Measurements from ENCODE around the gene ARHGAP24. TPM values are rescaled to one million over a fixed set of nuclear protein-coding genes. Genes with fewer than 3 reads are reported as not detected.
A peak's percentile ranks its signal among the peaks of the same experiment; 100 is the strongest.

The ARHGAP24 gene
- total RNA-seq, 1 experiment from 2014 or later = 1.5 TPM

DNA sequence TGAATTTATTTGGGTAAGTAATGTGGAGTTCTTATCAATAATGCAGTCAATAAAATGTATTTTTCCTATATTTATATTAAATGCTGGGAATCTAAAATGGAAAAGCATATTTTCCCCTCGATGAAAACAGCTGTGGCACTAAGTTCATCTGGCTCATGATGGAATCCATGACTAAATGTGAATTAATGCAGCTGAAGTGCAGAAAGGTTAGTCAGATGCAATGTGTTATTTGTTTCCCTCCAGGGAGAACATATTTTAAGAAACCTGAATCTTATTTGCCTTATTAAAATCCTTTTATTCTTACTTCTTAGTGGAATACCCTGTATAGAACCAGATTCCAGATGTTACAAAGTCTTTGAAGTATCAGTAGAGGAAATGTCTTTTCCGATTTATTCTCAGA is 247.9 kb downstream of the ARHGAP24 start:
- no peak for DNase-seq
- no peaks in the 10 kb centered on the region for H3K36me3 ChIP-seq
- no peak overlapping the region for H3K4me3 ChIP-seq
- H3K9me3 ChIP-seq = no peaks in the 10 kb centered on the region
- no peaks in the 10 kb centered on the region for H3K27me3 ChIP-seq

DNA sequence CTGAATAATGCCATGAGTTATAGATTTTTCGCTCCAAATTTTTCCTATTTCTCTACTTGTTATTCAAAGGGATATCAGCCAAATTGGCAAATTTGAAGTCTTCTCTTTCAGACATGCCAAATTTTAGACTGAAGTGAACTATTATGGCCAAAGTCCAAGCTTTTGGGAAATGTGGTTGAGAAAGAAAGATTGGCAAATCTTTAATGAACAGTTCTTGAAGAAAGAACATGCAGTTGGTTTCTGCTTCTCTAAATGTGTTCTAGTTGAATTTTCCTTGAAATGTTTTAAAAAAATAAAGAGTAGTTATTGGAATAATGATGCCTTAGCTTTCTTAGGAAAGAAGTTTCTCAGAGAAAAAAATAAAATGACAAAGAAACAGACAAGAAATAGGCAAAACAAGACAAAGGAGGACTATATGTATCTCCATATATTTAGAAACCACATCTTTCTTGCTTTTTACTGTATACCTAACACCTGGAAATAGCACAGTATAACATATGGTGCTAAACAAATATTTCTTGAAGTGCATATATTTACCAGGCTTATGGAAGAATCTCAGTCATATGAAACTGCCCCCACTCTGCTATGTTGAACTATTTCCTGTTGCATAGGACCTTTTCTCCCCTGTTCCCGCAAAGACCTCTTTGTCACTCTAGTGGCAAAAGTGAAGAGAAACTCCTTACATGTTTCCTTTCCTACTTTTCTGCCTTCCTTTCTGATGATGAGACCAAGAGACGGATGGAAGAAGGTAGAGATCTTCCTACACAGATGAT is 250.0 kb downstream of the ARHGAP24 start:
- Histone ChIP-seq H3K9me3 (no peaks in the 10 kb centered on the region), H3K36me3 (no peaks in the 10 kb centered on the region), H3K4me3 (no peak overlapping the region), H3K27me3 (no peaks in the 10 kb centered on the region)
- DNase-seq = no peak

DNA sequence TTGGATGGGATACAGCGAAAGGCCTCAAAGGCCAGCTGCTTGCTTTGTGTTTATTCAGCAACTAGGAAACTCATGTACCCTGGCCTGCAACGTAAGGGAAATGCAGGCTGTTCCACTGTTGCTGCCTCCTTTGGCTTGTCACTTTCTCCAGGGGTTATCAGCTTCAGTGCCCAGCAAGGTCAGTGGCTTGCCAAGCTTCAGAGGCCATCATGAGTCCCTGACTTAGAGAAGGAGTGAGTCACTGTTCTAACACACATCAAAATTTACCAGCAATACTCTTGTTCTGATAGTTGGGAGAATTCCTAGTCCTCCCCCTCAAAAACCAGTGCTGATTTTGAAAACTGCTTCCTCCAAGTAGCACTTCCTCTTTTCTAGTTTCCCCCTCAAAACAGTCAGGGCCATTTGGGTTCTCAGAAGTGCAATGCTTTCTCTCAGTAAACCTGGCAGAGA is 250.8 kb downstream of the ARHGAP24 start:
- no peaks in the 10 kb centered on the region for H3K36me3 ChIP-seq
- peak; percentile 9 for DNase-seq
- H3K4me3 ChIP-seq = no peak overlapping the region
- no peaks in the 10 kb centered on the region for H3K9me3 ChIP-seq
- no peaks in the 10 kb centered on the region for H3K27me3 ChIP-seq

GRCh38 chr4:85726555-85726954 is 251.6 kb downstream of the ARHGAP24 start:
- no peaks in the 10 kb centered on the region for H3K27me3 ChIP-seq
- H3K36me3 ChIP-seq = no peaks in the 10 kb centered on the region
- no peak overlapping the region for H3K4me3 ChIP-seq
- DNase-seq = no peak
- H3K9me3 ChIP-seq = no peaks in the 10 kb centered on the region

GRCh38 chr4:85728464-85728863 is 253.5 kb downstream of the ARHGAP24 start:
- DNase-seq = no peak
- Histone ChIP-seq H3K4me3 (no peak overlapping the region), H3K27me3 (no peaks in the 10 kb centered on the region), H3K36me3 (no peaks in the 10 kb centered on the region), H3K9me3 (no peaks in the 10 kb centered on the region)

DNA sequence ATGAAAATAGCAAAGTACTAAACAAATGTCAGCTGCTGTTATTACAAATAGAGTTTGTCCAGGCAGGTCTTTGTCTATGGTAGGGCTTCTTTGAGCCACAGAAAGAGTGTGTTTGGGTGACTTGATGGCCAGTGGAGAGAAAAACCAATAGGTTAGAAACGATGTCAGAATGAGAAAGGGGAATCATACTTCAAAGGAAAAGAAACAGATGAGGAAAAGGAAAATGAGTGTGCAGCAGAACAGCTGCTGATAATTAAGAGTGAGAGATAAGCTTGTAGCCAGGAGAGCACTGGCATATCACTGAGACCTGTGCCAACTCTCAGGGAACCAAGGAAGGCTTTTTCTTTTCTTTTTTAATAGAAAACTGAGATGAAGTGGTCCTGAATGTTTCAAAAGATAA is 257.2 kb downstream of the ARHGAP24 start:
- no peaks in the 10 kb centered on the region for H3K36me3 ChIP-seq
- no peak overlapping the region for H3K4me3 ChIP-seq
- no peak for DNase-seq
- no peaks in the 10 kb centered on the region for H3K9me3 ChIP-seq
- H3K27me3 ChIP-seq = no peaks in the 10 kb centered on the region

GRCh38 chr4:85733798-85734197 is 258.8 kb downstream of the ARHGAP24 start:
- Histone ChIP-seq H3K27me3 (no peaks in the 10 kb centered on the region), H3K4me3 (no peak overlapping the region), H3K9me3 (no peaks in the 10 kb centered on the region), H3K36me3 (no peaks in the 10 kb centered on the region)
- no peak for DNase-seq

DNA sequence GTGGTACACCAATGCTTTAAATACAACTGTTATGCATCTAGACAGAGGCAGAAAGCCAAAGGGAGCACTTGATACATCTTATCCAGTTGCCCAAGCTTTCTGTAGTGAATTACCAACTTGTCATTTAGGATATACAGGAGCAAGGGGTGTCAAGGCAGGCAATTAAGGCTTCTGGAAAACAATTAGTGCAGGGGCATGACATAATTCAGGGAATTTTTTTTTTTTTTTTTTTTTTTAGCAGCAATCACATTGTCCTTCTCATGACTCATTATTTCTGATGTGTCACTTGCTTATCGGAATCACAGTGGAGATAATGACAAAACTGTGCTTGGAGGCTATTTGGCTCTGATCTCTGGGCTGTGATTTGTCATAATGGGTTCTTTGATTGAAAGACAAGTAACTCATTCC is 259.5 kb downstream of the ARHGAP24 start:
- H3K36me3 ChIP-seq = no peaks in the 10 kb centered on the region
- no peak overlapping the region for H3K4me3 ChIP-seq
- no peak for DNase-seq
- no peaks in the 10 kb centered on the region for H3K9me3 ChIP-seq
- no peaks in the 10 kb centered on the region for H3K27me3 ChIP-seq

DNA sequence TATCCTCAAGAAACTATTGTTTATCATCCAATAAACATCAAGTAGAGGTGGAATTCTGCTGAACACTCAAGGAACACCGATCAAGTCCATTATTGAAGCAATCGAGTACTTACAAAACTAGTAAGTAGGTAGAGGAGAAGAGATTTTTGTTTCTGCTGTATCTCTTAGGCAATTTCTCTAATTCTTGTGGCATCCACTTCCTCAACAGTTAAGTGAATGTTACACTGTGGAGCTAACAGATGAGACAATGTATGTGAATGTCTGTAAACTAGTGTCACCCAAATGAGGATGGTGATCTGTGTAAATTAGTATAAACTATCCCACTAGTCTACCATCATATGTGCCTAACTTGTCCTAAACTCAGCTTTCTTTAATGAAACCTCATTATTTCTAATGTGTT is 261.6 kb downstream of the ARHGAP24 start:
- H3K27me3 ChIP-seq = no peaks in the 10 kb centered on the region
- no peak overlapping the region for H3K4me3 ChIP-seq
- no peak for DNase-seq
- H3K36me3 ChIP-seq = no peaks in the 10 kb centered on the region
- H3K9me3 ChIP-seq = no peaks in the 10 kb centered on the region

DNA sequence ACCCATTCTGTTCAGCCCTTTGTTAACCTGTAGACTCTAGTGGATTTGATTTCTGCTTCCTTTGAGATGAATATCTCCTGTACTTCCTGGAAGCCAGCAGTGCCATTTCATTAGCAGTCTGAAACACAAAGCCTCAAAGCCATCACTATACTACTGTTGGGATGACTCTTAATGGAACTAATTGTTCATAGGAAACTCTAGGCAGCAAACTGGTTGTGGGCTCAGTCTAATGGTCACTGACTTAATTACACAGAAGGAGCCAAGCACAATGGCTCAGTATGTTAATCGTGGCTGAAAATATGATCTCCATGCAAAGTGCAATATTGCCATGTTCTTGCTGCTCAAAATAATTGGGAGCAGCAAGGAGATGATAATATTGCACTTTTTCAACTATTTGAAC is 262.3 kb downstream of the ARHGAP24 start:
- Histone ChIP-seq H3K27me3 (no peaks in the 10 kb centered on the region), H3K36me3 (no peaks in the 10 kb centered on the region), H3K4me3 (no peak overlapping the region), H3K9me3 (no peaks in the 10 kb centered on the region)
- DNase-seq = no peak

GRCh38 chr4:85738721-85739120 is 263.8 kb downstream of the ARHGAP24 start:
- H3K27me3 ChIP-seq = no peaks in the 10 kb centered on the region
- H3K9me3 ChIP-seq = no peaks in the 10 kb centered on the region; the same call in 1 of the 2 replicates
- DNase-seq = no peak
- H3K36me3 ChIP-seq = no peaks in the 10 kb centered on the region
- no peak overlapping the region for H3K4me3 ChIP-seq

DNA sequence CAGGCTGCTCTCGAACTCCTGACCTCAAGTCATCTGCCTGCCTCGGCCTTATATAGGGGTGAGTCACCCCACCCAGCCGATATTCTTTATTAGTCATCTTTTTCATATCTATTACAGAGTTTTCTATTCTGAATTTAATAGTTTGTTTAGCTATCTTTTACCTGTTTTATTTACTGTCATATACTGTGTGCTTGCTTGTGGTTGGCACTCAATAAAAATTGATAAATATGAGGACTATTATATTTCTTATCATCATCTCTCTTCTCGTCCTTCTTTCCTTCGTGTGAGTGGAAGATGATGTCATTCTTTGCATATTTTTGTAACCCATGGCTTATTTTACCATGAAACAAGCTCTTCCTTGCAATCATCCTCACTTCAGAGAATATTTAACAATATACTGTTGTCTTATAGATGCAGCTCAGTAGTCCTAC is 265.5 kb downstream of the ARHGAP24 start:
- no peak overlapping the region for H3K4me3 ChIP-seq
- DNase-seq = peak; percentile 35

GRCh38 chr4:85741381-85741780 is 266.4 kb downstream of the ARHGAP24 start:
- Histone ChIP-seq H3K4me3 (no peak overlapping the region), H3K36me3 (no peaks in the 10 kb centered on the region), H3K27me3 (no peaks in the 10 kb centered on the region), H3K9me3 (no peaks in the 10 kb centered on the region; the same call in 1 of the 2 replicates)
- DNase-seq = peak; percentile 13

More for the DNA sequence above, 265.5 kb downstream of the ARHGAP24 start:
- Histone ChIP-seq H3K36me3 (no peaks in the 10 kb centered on the region), H3K9me3 (no peaks in the 10 kb centered on the region; the same call in 1 of the 2 replicates), H3K27me3 (no peaks in the 10 kb centered on the region)

- Histone ChIP-seq H3K36me3 (no peaks in the 10 kb centered on the region), H3K9me3 (no peaks in the 10 kb centered on the region; the same call in 1 of the 2 replicates), H3K4me3 (no peak overlapping the region), H3K27me3 (no peaks in the 10 kb centered on the region)
- DNase-seq = no peak
Measured at GRCh38 chr4:85741921-85742591, 267.1 kb downstream of the ARHGAP24 start.

- Histone ChIP-seq H3K36me3 (no peaks in the 10 kb centered on the region), H3K4me3 (no peak overlapping the region), H3K9me3 (no peaks in the 10 kb centered on the region; the same call in 1 of the 2 replicates), H3K27me3 (no peaks in the 10 kb centered on the region)
- peak; percentile 17 for DNase-seq
Measured at GRCh38 chr4:85744950-85745349, 270.0 kb downstream of the ARHGAP24 start.

GRCh38 chr4:85745939-85746338 is 271.0 kb downstream of the ARHGAP24 start:
- Histone ChIP-seq H3K9me3 (no peaks in the 10 kb centered on the region; the same call in 1 of the 2 replicates), H3K4me3 (no peak overlapping the region), H3K27me3 (no peaks in the 10 kb centered on the region), H3K36me3 (no peaks in the 10 kb centered on the region)
- no peak for DNase-seq

DNA sequence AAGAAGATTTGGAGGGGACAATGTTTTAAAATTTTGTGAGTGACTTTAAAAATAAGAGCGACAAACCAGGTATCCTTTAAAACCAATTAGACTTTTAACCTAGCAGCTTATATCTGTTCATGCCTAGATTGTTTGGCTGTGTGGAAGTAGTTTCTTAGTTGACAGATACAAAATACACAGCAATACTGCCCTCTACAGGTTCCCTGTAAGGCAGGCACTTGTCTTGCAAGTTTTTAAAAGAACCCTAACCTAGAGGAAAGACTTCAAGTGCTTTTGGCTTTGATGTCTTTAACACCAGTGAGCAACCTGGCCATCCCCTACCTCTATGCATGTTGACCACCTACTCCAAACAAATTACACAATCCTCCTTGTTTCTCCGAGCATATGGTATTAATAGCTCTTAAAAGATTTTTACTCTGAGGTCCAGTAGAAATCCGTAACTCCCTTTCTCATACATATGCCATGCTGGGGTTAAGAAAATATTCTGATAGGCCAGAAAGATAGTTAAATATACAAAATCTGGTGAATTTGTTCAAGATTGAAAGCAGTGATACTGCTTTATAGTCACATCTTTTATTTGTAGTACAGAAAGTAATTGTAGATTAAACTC is 273.0 kb downstream of the ARHGAP24 start:
- Histone ChIP-seq H3K4me3 (no peak overlapping the region), H3K9me3 (no peaks in the 10 kb centered on the region), H3K36me3 (no peaks in the 10 kb centered on the region), H3K27me3 (no peaks in the 10 kb centered on the region)
- no peak for DNase-seq

Data from MG63 (cell line).